Sigmoid colon (tissue), 4 donors: ENCODE results near the gene ZBED1.

Source experiments
- CTCF ChIP-seq, 4 experiments: fragments of 450-650 bp in 3 of 4; fragments of 200-600 bp in 1 of 4; IDR thresholded peaks; one replicate each; pipeline ENCODE4 v1.5.1; 2016 to 2019; ENCODE audit warnings: antibody characterized with exemption in 4 of 4, mild to moderate bottlenecking in 3 of 4, moderate library complexity in 2 of 4
- EP300 ChIP-seq, 4 donors: sonication (generic); formaldehyde crosslinking; IDR thresholded peaks; one replicate each; pipeline ENCODE4 v1.6.1; 2017; ENCODE audit warnings: antibody characterized with exemption in 4 of 4
- POLR2A ChIP-seq, 2 donors: fragments of 450-650 bp; IDR thresholded peaks; one replicate each; pipeline ENCODE4 v1.6.1; 2016; ENCODE audit warnings: antibody characterized with exemption in 2 of 2, mild to moderate bottlenecking in 2 of 2, moderate library complexity in 2 of 2
- POLR2AphosphoS5 ChIP-seq, 4 donors: sonication (generic); formaldehyde crosslinking; IDR thresholded peaks; one replicate each; pipeline ENCODE4 v1.6.1; 2017; ENCODE audit warnings: antibody characterized with exemption in 4 of 4

DNA sequence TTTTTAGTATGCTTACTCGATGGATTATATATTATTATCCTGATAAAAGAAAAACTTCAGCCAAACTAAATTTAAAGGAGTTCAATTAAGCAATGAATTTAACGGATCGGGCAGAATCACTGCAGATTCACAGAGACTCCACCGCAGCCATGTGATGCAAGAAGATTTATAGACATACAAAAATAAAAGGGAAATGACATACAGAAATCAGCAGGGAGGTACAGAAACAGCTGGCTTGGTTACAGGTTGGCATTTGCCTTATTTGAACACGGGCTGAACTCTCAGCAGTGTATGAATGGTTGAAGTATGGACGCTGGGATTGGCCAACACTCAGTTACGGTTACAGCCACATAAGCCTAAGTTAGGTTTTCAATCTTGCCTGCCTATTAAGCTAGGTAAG lies 35.4 kb upstream of the ZBED1 start:
- TF ChIP-seq CTCF (IDR thresholded peaks at IDR 0.05) (no peak), POLR2AphosphoS5 (IDR thresholded peaks at IDR 0.05) (no peak), EP300 (IDR thresholded peaks at IDR 0.05) (no peak), POLR2A (IDR thresholded peaks at IDR 0.05) (no peak)
